CD4-positive, alpha-beta T cell treated with Interleukin-12 subunit alpha and Interleukin-12 subunit beta, for 1 hour (primary cell): ENCODE data around the gene SERPINA1.
"Not testable (repeated sequence)": the region's sequence is repeated elsewhere in the genome, so short reads cannot be mapped to it uniquely, and the experiment has no call there.

Experiments
- DNase-seq: peaks from one replicate; pipeline ENCODE4 v3.0.0-alpha.2; 2020

Gene SERPINA1

DNA sequence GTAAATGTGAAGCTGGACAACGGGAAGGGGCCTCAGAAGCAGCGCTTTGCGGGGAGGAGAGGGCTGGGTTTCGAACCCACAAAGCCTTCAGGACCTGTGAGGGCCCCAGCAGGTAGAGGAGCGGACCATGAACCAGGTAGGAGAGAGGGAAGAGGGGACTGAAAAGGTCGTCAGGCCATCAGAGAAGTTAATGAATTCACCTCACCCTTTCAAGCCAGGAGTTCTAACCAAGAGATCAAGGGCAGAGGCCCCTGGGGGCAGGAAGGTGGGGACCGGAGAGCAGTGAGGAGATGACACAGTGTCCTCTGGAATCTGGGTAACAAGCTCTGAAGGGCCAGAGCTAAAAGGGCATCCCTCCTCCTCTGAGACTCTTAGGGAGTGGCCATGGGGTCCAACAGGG, 19.4 kb downstream of the SERPINA1 start:
- no peak for DNase-seq

DNA sequence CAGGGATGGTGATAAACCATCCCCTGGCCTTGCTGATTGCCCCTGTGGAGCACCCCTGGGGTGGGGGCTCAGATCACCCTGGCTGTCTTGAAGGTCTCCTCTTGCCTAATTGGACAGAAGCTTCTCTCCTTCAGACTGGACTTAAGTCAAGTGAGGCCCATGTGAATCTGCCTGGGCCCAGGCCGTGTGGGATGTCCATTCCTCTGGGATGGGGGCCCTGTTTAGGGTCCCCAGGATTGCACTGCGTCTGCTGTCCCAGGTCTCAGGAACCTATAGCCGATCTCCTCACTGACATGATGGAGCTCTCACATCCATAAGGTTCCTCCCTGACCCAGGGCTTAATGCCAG, 20.2 kb downstream of the SERPINA1 start:
- DNase-seq, result no peak

DNA sequence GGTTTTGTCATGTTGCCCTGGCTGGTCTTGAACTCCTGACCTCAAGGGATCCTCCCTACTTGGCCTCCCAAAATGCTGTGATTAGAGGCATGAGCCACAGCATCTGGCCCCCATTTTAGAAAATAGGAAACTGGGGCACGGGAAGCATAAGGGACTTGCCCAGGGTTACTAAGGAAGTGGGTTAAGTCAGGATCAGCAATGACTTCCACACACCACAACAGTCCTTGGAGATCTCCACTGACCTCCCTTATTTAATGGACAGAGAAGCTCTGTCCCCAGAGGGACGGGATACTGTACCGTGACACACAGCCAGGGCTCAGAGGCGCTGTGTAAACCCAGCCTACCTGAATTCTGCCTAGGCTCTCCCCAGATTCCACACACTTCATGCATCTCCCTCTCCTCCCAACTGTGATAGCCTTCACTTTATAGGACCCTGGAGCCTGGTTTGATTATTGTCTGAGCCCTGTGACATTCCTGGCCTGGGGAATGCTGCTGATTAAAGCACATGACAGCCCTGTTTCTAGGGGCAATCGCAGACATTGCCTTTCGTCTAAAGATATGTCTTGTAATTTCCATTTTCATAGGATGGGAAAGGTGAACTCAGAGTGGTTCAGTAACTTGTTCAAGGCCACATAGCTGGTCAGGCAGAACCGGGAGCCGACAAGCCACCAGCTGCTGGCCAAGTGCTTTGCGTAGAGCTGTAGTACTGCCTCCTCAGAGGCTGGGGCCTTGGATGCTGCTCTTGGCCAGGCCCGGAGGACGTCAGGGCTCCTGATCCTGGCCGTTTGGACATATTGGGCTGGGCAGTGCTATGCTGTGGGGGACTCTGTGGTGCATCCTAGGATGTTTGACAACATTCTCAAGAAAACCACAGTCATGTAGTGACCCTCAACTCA, 20.8 kb downstream of the SERPINA1 start:
- no peak for DNase-seq

DNA sequence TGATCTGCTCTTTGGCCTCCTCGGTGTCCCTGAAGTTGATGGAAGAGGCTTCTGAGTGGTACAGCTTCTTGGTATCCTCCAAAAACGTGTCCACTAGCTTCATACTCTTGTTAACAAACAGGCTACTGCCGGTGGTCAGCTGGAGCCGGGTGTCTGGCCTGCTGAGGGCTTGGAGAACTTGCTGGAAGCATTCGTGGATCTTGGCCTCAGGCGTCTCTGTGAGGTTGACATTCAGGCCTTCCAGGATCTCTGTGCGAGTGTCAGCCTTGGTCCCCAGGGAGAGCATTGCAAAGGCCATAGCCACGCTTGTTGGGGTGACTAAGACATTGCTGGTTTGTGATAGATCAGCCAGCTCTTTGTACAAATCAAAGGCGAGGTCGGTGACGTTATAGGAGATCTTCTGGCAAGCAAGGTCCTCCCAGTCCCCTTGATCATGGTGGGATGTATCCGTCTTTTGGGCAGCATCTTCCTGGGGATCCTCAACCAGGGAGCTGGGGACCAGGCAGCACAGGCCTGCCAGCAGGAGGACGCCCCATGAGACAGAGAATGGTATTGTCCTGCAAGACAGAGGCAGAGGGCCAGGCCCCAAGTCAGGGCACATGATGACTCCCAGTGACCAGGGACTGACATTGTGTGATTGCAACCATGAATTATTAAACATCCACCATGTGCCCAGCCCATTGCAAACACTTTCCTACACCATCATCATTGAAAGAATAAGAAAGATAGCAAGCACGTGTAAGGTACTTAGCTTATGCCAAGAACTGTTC, 22.1 kb downstream of the SERPINA1 start, which contains the start of gene SERPINA2:
SERPINA2 (minus strand) TSS at position 553 of the 770 bp plus-strand sequence.
- no peak for DNase-seq

DNA sequence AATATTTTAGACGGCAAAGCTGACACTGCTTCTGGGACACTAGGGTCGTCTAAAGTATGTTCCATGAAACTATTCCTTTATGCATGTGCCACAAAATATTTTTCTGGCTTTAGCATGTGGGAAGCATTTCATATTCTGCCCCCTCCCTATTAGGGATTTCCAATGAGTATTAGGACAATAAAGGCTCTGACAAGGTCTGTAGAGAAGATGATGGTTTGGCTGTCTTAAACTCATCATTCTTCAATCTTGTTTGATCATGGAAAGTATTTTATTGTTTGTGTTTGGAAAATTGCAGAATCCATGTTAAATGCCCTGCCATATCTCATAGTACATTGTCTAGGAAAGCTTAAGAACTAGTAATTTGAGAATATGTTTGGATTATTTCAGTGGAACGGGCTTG, 22.8 kb downstream of the SERPINA1 start:
- DNase-seq, result no peak

DNA sequence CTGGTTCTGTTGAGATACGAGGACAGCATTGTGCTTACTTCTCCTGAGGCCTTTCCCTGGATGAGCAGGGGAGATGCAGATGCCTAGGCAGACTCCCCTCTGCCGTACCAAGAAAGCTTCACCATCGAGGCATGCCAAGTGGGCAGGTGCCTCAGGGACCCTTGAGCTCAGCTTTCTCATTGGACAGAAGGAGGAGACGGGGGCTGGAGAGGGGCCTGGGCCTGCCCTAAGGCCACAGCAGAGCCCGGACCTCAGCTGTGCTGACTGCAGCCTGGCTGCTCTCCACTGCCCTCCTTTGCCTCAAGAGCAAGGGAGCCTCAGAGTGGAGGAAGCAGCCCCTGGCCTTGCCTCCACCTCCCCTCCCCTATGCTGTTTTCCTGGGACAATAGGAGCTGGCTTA, 23.4 kb downstream of the SERPINA1 start:
- no peak for DNase-seq

DNA sequence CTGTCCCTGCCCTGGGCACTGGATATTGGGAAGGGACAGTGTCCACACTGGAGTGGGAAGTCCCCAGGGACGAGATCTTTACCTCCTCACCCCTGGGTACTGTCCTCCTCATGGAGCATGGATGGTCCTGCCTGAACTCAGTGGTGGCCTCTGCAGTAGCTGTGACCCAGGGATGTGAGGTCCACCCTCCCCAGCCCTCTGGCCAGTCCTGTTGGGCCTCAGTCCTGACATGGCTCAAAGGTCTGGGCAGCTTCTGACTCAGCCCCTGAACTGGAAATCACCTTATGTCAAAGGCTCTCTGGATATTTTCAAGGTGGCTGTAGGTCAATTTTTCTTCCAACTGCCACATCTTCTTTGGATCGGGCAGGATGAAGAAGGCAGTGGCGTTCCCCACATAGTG, 24.4 kb downstream of the SERPINA1 start:
- DNase-seq, result no peak

DNA sequence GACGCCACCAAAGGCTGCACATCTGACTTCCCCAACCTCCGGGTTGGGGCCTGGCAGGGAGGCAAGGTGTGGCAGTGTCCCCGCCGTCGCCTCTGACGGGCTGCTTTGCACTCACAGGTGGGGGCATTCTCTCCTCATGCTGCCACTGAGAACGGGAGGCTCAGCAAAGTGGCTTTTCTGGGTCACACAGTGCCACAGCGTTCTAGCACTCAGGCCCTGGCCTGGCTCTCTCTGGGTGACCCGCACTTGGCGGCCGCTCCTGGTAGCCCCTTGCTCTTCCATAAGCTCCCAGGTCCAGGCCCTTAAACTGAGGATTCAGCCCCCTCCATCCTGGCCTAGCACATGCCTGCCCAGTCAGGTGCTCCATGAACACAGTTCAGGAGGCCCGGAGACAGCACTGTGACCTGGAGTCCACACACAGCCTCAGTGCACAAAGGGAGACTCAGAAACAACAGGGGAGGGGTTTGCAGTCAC, 25.2 kb downstream of the SERPINA1 start:
- DNase-seq, result no peak

DNA sequence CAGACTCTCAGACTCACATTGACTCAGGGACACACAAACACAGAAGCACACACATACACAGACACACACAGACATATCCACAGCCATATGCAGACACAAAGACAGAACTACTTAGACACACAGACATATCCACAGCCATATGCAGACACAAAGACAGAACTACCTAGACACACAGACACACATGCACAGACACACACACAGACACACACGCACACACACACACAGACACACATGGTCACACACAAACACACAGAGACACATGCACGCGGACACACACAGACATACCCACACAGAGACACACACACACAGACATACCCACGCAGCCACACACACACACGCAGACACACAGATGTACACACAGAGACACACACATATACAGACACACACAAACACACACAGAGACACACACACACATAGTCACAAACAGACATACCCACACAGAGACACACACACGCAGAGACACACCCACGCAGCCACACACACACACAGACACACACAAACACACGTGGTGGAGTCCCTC, 25.7 kb downstream of the SERPINA1 start:
- DNase-seq, result no peak

DNA sequence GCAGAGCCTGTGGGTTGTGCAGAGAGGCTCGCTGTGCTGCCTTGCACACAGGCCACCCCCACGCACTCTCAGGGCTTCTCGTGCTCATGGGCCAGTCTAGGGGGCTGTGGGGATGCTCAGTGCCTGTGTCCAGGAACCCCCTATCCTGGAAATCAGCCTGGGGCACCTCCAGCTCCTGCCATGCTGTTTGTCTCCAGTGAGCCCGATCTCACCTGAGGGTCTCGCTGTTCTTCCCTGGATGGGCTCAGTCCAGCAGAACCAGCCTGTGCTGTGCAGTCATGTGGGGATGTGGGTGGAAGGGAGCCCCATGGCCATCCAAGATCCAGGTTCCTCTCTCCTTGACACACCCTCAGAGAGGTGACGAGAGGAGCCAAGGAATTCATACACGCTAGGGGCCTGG, 26.7 kb downstream of the SERPINA1 start:
- no peak for DNase-seq

DNA sequence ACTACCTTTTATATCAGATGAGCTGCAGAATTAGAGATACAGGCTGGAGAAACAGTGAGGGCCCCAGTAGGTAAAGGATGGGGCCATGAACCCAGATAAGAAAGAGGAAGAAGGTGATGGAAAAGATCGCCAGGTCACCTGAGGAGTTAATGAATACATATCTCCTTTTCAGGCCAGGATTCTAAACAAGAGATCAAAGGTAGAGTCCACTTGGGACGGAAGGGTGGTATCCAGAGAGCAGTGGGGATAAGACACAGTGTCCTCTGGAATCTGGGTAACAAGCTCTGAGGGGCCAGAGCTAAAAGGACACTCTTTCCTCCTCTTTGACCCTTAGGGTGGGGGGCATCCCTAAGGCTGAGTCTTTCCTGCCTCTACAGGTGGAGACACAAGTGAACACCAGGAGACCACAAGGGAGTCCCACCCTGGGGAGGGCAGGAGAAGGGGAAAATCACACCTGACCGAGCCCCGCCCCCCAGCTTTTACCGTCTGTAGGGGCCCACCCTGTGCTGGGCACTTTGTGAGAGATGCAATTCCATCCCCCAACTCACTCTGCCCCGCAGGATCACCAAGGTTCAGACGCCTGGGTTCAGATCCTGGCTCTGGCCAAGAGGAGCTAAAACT, 27.3 kb downstream of the SERPINA1 start:
- DNase-seq, result no peak

DNA sequence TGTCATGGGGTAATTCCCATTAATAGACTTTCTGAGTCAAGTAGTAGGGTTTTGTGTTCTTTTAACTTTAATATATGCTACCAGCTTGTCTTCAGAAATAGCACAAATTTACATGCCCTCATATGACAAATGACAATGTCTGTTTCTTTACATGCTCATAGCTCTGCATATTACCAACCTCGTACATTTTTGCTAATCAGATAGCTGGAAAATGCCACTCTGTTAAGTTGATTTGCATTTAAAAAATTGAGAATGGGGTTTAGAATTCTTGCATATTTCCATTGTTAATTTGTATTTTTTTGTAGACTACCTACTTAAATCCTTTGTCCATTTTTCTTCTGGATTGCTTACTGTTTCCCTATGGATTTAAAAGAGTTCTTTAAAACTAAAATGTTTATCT, 31.2 kb downstream of the SERPINA1 start:
- no peak for DNase-seq

DNA sequence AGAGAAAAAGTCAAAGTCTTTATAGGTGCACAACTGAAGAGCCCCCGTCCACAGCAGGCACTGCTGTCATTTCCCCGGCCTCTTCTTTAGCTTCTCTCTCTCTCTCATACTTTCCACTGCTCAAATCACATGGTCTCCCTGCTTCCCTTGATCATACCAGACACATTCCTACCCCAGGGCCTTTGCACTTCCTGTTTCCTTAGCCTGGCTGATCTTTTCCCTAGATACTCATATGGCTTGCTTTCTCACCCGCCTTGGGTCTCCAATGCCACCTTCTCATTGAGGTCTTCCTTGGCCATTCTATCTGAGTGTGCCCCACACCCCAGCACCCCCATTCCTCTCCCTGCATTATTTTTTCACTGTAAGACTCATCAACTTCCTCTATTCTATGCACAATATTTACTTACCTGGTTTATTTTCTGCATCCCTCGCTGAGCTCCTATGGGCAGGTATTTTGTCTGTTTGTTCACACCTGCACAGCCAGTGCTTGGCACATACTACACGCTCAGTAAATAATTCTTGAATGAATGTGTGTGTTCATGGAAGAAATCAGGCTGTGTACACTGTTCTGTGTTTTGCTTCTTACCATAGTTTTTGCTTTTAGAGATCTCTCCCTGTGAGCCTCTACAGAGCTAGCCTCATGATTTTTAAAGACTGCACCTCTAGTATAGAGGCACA, 31.9 kb downstream of the SERPINA1 start:
- DNase-seq, result no peak

DNA sequence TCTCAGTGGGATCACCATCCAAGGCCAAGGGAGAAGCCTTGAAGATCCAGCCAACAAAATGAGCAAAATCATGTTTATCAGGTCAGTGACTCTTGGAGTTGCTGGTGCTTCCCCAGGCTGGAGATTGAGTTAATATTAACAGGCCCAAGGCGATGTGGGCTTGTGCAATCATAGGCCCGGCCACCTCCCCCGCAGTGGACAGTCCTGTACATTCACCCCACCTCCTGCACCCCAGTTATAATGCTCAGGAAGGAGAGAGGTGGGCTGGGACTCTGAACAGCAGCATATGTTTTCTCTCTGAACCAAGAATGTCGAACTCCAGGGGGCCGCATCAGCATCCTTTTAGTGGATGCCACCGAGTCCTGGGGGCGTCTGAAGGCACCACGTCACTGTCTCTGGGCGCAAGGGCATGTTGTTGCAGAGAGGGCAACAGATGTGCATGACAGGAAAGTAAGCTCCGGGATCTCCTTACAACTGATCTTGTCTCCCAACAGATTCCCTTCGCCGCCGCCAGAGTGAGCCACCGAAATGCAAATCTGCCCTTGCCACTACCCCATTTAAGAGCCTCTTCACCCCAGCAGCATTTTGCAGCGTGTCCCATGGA, 33.1 kb downstream of the SERPINA1 start:
- no peak for DNase-seq

DNA sequence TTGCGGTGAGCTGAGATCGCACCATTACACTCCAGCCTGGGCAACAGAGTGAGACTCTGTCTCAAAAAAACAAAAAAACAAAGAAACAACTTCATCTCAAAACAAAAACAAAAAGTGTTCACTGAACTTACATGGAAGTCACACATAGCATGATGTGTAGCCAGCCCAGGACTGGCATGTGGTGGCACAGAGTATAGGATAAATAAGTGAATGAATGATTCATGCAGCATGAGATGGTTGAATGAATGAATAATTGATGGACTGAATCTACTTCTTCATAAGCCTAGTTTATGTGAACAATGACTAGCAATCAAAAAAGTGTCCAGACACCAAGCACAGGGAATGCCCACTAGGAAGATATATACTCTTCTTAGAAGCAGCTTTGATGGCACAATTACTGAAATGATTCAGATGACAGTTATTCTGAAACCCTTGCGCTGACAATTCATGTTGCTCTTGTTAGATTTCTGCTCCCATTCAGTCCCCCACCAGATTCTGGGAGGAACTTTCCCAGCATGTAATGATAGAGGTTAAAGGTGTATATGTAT, 33.7 kb downstream of the SERPINA1 start:
- DNase-seq, result no peak

DNA sequence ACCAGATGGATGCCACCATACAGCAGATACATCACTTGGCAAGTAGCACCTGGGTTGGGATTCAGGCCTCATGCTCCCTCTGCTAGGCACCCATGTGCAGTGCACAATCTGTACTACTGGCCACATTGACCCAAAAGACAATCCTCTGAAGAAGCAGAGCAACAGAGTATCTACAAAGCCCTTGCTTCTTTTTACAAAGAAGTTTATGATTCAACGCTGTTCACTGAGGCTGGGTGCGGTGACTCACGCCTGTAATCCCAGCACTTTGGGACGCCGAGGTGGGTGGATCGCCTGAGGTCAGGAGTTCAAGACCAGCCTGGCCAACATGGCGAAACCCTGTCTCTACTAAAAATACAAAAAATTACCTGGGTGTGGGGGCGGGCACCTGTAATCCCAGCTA, 34.2 kb downstream of the SERPINA1 start:
- DNase-seq, result not testable (repeated sequence)

DNA sequence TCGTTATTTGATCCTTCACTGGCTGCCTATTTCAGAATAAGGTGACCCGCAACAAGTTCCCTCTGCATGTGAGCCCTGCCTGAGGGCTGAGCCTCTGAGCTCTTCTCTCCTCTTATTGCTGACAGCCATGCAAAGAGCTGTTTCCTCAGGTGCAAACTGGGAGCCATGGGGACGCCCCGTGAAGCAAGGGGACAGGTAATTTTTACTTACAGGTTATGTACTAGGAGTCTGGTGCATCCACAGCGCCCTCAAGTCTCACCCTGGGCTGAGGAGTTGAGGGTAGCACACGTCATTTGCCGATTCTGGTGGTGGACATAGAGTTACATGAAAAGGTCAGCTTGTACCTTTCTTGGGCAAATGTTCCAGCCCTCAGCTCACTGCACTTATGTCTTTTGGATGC, 39.1 kb downstream of the SERPINA1 start:
- DNase-seq, result no peak

DNA sequence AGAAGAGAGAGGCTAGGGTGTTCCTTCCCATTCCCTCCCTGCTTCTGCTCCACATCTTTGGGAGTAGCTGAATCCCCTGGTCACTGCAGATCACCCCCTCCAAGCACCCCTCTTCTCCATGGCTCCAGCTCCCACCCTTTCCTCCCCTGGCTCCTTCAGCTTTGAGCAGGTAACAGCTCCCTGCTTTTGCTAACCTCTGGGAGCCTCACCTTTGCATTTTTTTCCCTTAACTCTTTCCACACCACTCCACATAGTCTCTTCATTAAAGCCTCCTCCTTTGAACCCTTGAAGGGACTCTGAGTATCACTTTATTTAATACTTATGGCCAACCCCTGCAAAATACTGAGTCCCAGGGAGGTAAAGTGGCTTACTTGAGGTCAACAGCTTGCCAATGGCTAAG, 39.6 kb downstream of the SERPINA1 start:
- DNase-seq, result no peak

DNA sequence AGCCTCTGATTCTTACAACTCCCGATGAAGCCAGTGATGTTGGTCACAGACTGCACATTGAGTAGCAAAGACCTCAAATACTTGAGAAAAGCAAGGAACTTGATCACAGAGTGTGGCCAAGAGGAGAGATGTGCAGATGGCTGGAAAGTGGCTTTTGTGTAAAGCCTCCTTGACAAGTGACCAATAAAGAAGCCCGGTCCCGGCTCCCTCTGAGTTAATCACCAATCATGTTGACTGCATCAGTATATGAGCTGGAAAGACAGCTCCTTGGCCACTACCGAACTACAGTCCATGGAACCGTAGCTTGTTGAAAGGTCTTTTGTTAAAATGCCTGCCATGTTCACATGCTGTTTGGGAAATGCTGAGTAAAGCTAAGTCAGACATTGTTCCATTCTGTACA, 41.6 kb downstream of the SERPINA1 start:
- no peak for DNase-seq

DNA sequence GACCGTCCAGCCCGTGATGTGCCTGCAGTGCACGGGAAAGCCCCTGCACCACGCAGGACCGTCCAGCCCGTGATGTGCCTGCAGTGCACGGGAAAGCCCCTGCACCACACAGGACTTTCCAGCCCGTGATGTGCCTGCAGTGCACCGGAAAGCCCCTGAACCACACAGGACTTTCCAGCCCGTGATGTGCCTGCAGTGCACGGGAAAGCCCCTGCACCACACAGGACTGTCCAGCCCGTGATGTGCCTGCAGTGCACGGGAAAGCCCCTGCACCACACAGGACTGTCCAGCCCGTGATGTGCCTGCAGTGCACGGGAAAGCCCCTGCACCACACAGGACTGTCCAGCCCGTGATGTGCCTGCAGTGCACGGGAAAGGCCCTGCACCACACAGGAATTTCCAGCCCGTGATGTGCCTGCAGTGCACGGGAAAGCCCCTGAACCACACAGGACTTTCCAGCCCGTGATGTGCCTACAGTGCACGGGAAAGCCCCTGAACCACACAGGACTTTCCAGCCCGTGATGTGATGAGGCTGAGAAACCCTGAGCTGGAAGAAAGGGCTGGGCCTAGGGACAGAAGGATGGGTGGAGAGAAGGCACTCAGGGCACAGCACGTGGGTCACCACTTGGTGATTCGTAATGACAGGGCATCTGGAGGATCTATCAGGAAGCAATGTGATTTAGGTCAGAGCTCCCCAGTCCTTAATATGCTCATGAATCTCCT, 42.2 kb downstream of the SERPINA1 start:
- DNase-seq, result peak; percentile 64

DNA sequence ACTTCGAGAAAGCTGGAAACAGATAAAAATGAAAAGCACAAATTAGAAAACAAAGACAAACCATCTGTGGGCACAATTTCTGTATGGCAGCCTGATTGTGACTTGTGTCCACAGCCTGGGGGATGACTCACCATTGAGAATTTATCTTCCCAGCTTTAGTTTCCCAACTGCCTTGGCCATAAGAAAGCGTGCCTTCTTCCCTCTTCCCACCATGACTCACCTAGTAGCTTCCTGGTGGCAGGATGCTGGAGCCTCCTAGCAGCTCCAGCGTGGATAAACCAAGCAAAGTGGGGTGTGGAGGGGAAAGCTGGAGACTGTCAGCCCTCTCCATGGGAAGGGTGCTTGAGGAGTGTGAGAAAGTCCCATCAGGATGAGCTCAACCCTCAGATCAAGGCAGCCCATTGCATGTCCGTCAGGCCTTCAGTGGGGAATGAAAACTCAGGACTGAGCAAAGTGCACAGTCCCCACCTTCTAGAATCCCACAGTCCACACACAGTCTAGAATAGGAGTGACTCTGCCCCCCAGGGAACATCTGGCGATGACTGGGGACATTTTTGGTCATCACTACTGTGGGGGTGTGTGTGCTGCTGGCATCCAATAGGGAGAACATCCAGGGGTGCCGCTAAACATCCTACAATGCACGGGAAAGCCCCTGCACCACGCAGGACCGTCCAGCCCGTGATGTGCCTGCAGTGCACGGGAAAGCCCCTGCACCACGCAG, 42.9 kb downstream of the SERPINA1 start:
- DNase-seq, result no peak
